ENCODE measurements around the gene RAB1B.
A peak's percentile ranks its signal among the peaks of the same experiment; 100 is the strongest.
"Not testable (repeated sequence)": the region's sequence is repeated elsewhere in the genome, so short reads cannot be mapped to it uniquely, and the experiment has no call there.

The RAB1B gene

GRCh38 chr11:66292543-66293332 is 24.3 kb downstream of the RAB1B start:
- DNase-seq (ENCODE audit: low read depth) = no peak
- H3K4me3 ChIP-seq (ENCODE audit: low read depth, low read length) = no peak overlapping the region

GRCh38 chr11:66293352-66293751 is 24.9 kb downstream of the RAB1B start:
- H3K4me3 ChIP-seq (ENCODE audit: low read depth, low read length) = no peak overlapping the region
- DNase-seq (ENCODE audit: low read depth) = no peak

- no peak for DNase-seq (ENCODE audit: low read depth)
- H3K4me3 ChIP-seq (ENCODE audit: low read depth, low read length) = no peak overlapping the region
These were observed 25.6 kb downstream of the RAB1B start for GRCh38 chr11:66293777-66294625.

- DNase-seq (ENCODE audit: low read depth) = no peak
- no peak overlapping the region for H3K4me3 ChIP-seq (ENCODE audit: low read depth, low read length)
These were observed 26.5 kb downstream of the RAB1B start for GRCh38 chr11:66294626-66295620.

DNA sequence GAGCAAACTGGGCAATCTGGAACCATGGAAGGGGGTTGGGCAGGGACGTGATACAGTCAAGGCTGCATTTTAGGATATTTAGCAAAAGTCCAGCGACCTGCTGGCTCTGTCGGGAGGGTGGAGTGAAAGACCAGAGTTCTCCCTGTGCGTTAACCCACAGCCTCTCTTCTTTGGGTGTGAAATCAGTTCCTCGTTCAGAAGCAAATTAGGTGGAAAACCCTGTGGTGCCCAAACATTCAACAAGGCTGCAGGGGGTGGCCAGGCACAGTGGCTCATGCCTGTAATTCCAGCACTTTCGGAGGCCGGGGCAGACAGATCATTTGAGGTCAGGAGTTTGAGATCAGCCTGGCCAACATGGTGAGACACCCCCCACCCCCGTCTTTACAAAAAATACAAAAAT is 29.2 kb downstream of the RAB1B start:
- no peak overlapping the region for H3K4me3 ChIP-seq (ENCODE audit: low read depth, low read length)
- DNase-seq (ENCODE audit: low read depth) = no peak

DNA sequence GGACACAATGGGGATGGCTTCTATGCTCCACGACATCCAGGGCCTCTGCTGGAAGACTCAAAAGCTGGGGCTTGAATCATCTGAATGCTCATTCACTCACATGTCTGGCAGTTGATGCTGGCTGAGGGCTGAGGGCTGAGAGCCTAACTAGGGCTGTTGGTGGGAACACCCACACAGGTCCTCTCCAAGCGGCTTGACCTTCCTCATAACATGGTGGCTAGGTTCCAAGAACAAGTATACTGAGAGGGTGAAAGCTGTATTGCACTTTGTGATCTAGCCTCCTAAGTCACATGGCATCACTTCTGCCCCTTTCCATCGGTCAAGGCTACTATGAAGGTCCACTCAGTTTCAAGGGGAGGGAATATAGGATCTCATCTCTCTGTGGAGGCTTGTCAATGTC is 30.7 kb downstream of the RAB1B start:
- DNase-seq (ENCODE audit: low read depth) = no peak
- no peak overlapping the region for H3K4me3 ChIP-seq (ENCODE audit: low read depth, low read length)

DNA sequence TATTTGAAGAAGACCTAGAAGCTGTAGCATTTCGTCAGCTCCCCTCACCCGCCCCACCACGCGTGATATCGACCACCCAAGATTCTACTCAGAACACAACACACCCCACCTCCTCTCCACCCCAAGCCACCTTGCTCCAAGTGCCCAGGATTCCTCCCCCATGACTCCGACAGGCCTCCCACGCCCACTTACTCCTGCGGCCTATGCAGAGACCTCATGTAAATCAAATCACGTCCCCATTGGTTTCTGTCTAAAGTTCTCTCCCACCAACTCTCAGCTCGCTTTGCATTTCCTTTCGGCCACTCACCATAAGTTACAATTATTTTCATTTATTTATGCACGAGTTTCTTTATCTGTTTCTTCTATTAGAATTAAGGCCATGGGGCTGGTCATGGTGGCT is 34.2 kb downstream of the RAB1B start:
- H3K4me3 ChIP-seq (ENCODE audit: low read depth, low read length) = no peak overlapping the region
- no peak for DNase-seq (ENCODE audit: low read depth)

DNA sequence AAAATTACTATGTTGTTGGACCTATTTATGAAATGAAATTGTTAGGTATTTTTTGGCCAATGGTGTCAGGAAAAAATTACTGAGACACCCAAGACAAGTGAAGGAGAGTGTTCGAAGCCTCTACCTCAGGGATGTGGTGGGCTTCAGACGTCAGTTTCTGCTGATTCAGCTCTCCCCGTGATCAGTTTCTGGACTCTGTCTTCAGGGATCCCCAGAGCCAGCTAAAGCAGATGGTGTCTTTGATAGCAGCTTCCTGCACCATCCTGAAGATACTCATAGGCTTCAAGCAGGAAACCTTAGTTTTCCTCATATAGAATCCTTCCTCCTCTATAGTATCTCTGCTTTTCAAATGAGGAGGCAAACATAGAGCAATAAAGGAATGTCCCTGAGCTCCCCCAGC is 41.0 kb downstream of the RAB1B start:
- H3K4me3 ChIP-seq (ENCODE audit: low read depth, low read length) = no peak overlapping the region
- no peak for DNase-seq (ENCODE audit: low read depth)

- DNase-seq (ENCODE audit: low read depth) = no peak
These were observed 41.9 kb downstream of the RAB1B start for GRCh38 chr11:66310324-66310723.

GRCh38 chr11:66310803-66311440 is 42.5 kb downstream of the RAB1B start:
- DNase-seq (ENCODE audit: low read depth); H3K4me3 ChIP-seq (ENCODE audit: low read depth, low read length): not testable (repeated sequence)

More at GRCh38 chr11:66310324-66310723, 41.9 kb downstream of the RAB1B start:
- no peak overlapping the region for H3K4me3 ChIP-seq (ENCODE audit: low read depth, low read length)

GRCh38 chr11:66311470-66311964 is 43.1 kb downstream of the RAB1B start:
- peak overlapping the region; percentile 55 for H3K4me3 ChIP-seq (ENCODE audit: low read depth, low read length)
- no peak for DNase-seq (ENCODE audit: low read depth)

GRCh38 chr11:66311965-66312548 is 43.6 kb downstream of the RAB1B start:
- DNase-seq (ENCODE audit: low read depth) = peak; percentile 81
- peak overlapping the region; percentile 55 for H3K4me3 ChIP-seq (ENCODE audit: low read depth, low read length)

GRCh38 chr11:66312549-66313320 is 44.3 kb downstream of the RAB1B start:
- H3K4me3 ChIP-seq (ENCODE audit: low read depth, low read length) = peak overlapping the region; percentile 62
- peak; percentile 98 for DNase-seq (ENCODE audit: low read depth)

DNA sequence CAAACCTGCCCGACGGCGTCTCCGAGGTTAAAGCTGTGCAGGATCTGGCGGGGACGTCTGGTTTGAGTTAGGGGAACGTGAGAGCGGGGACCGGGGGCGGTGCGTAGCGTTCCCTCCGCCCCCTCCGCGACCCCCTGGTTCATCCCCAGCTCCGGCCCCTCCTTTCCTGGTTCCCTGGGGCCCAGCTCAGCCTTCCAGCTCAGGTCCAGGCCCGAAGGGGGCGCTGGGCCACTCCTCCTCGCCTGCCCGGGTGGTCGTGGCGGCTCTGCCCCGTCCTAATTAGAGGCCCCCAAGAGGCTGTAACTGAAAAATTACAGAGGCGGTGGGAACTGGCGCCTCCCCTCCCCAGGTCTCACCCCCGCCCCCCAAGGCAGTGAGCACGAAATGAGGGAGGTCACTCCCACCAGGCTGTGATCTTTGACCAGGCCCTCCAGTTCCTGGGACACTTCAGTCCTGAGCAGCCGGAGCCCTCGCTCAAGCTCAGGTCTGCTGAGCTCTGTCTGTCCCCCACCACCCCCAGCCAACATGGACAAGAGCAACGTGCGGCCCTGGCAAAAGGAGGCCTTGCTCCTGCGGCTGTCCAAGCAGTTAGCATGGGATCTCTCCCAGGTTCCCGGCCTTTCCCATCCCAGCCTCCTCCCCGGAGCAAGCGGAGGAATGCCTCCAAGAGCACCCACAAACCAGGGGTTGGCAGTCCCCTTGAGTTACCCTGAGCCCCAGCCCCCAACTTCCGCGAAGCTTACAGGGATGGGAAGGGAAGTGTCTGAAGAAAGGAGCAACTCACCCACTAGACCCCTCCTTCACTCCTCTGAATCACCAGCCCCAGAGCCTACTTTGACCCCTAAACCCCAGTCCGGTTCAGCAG is 45.1 kb downstream of the RAB1B start:
- H3K4me3 ChIP-seq (ENCODE audit: low read depth, low read length) = peak overlapping the region; percentile 62
- no peak for DNase-seq (ENCODE audit: low read depth)

DNA sequence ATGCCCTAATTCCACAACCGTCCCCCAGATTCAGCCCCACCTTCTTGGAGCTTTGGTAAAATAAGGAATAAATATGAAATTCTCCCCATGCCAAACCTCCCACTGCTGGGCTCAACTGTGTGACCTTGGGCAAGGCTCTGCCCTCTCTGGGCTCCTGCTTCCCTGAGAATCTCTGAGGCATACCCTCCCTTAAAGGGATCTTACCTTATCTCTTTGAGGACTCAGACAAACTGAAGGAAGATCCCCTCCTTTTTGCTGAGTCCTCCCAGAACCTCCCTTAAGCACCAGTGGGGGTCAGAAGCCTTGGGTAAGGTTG is 45.7 kb downstream of the RAB1B start:
- DNase-seq (ENCODE audit: low read depth) = no peak
- H3K4me3 ChIP-seq (ENCODE audit: low read depth, low read length) = peak overlapping the region; percentile 62

GRCh38 chr11:66314561-66315497 is 46.4 kb downstream of the RAB1B start:
- peak overlapping the region; percentile 62 for H3K4me3 ChIP-seq (ENCODE audit: low read depth, low read length)
- DNase-seq (ENCODE audit: low read depth) = no peak
